SK-N-SH (cell line): ENCODE measurements around the gene SPANXD. TPM values are rescaled to one million over a fixed set of nuclear protein-coding genes. Genes with fewer than 3 reads are reported as not detected.
"Not testable (repeated sequence)": the region's sequence is repeated elsewhere in the genome, so short reads cannot be mapped to it uniquely, and the experiment has no call there.

ENCODE experiments used
- CTCF ChIA-PET: fragments of 300-600, 350-600 bp; formaldehyde crosslinking; extraction: SDS; loops from one replicate; lab custom pipeline; 2021; lab: Yijun Ruan, JAX
- POLR2A ChIA-PET: fragments of 350-600 bp; sonication (Branson Sonifier 250); formaldehyde crosslinking; extraction: SDS; loops from one replicate; lab custom pipeline; 2020; ENCODE audit warnings: antibody characterized with exemption, inconsistent platforms; lab: Yijun Ruan, JAX
- DNase-seq: peaks from one replicate; pipeline ENCODE4 v3.0.0; 2012
- H2AFZ ChIP-seq: fragments of 200-600 bp; sonication (generic); 2 replicates; pipeline ENCODE4 v1.8.1; 2016; ENCODE audit warnings: antibody characterized with exemption, mild to moderate bottlenecking, low read depth
- H3F3A ChIP-seq: fragments of 200-600 bp; sonication (generic); replicated peaks from 2 replicates; pipeline ENCODE3; 2016; ENCODE audit warnings: antibody characterized with exemption, mild to moderate bottlenecking; ENCODE audit not compliant: insufficient read depth
- H3K27ac ChIP-seq, 2 experiments: fragments of 200-500 bp in 1 of 2; fragments of 200-600 bp in 1 of 2; sonication (Bioruptor generic) in 1 of 2; sonication (generic), shearing (Covaris generic) in 1 of 2; 2 replicates each; pipeline versions ENCODE4 v1.5.1 to v1.6.1; 2014 to 2016; ENCODE audit warnings: low read depth in 2 of 2, inconsistent platforms in 1 of 2, low read length in 1 of 2, mild to moderate bottlenecking in 1 of 2, mixed read lengths in 1 of 2
- H3K27me3 ChIP-seq: fragments of 200-600 bp; sonication (generic), shearing (Covaris generic); 2 replicates; pipeline ENCODE4 v1.6.1; 2016; ENCODE audit warnings: mixed run types; ENCODE audit not compliant: insufficient read depth
- H3K36me3 ChIP-seq, 2 experiments: fragments of 200-500 bp in 1 of 2; fragments of 200-600 bp in 1 of 2; sonication (Bioruptor generic) in 1 of 2; sonication (generic) in 1 of 2; replicated peaks in 1 of 2; 2 replicates each; pipeline versions ENCODE3 to v1.5.1; 2014 to 2016; ENCODE audit warnings: low read length in 1 of 2, mild to moderate bottlenecking in 1 of 2; ENCODE audit not compliant: insufficient read depth in 2 of 2, control insufficient read depth in 1 of 2
- H3K4me1 ChIP-seq, 2 experiments: fragments of 200-500 bp in 1 of 2; fragments of 200-600 bp in 1 of 2; sonication (Bioruptor generic) in 1 of 2; sonication (generic), shearing (Covaris generic) in 1 of 2; 2 replicates each; pipeline versions ENCODE4 v1.5.1 to v1.6.1; 2014 to 2016; ENCODE audit warnings: low read depth in 1 of 2, low read length in 1 of 2, mixed run types in 1 of 2; ENCODE audit not compliant: insufficient read depth in 2 of 2, control insufficient read depth in 1 of 2
- H3K4me2 ChIP-seq: fragments of 200-600 bp; sonication (generic), shearing (Covaris generic); 2 replicates; pipeline ENCODE4 v1.6.1; 2017; ENCODE audit warnings: mixed run types
- H3K4me3 ChIP-seq, 2 experiments: fragments of 200-500 bp in 1 of 2; fragments of 200-600 bp in 1 of 2; sonication (Bioruptor generic) in 1 of 2; sonication (generic), shearing (Covaris generic) in 1 of 2; 2 replicates each; pipeline versions ENCODE4 v1.5.1 to v1.8.1; 2014 to 2016; ENCODE audit warnings: low read depth in 2 of 2, inconsistent platforms in 1 of 2, low read length in 1 of 2, mild to moderate bottlenecking in 1 of 2, mixed read lengths in 1 of 2, moderate library complexity in 1 of 2
- H3K79me2 ChIP-seq: fragments of 200-600 bp; sonication (generic); 2 replicates; pipeline ENCODE4 v1.8.1; 2017; ENCODE audit warnings: mild to moderate bottlenecking; ENCODE audit not compliant: insufficient read depth
- H3K9ac ChIP-seq: fragments of 200-600 bp; sonication (generic); 2 replicates; pipeline ENCODE4 v1.6.1; 2017; ENCODE audit warnings: mixed run types
- H3K9me2 ChIP-seq: fragments of 200-600 bp; sonication (generic); 2 replicates; pipeline ENCODE4 v1.6.1; 2017; ENCODE audit warnings: mixed run types
- H3K9me3 ChIP-seq: fragments of 200-600 bp; sonication (generic); 2 replicates; pipeline ENCODE4 v1.6.1; 2017; ENCODE audit warnings: mixed run types, mild to moderate bottlenecking, moderate library complexity
- H4K20me1 ChIP-seq: fragments of 200-600 bp; sonication (generic); 2 replicates; pipeline ENCODE4 v1.6.1; 2017; ENCODE audit warnings: mild to moderate bottlenecking, mixed run types; ENCODE audit not compliant: insufficient read depth
- ELF1 ChIP-seq: IDR thresholded peaks from 2 replicates; pipeline ENCODE4 v1.4.0; 2012
- EZH2phosphoT487 ChIP-seq: fragments of 200-600 bp; sonication (generic); IDR thresholded peaks from 2 replicates; pipeline ENCODE4 v1.6.1; 2017; ENCODE audit warnings: low read depth, mixed run types, mild to moderate bottlenecking, antibody characterized with exemption, moderate library complexity, borderline replicate concordance
- FOSL2 ChIP-seq: IDR thresholded peaks from 2 replicates; pipeline ENCODE4 v1.4.0; 2012; ENCODE audit warnings: low read depth, mild to moderate bottlenecking, moderate library complexity, borderline replicate concordance
- FOXJ3 ChIP-seq: sonication (generic); formaldehyde crosslinking; IDR thresholded peaks from 2 replicates; pipeline ENCODE4 v1.5.1; 2020; ENCODE audit warnings: mild to moderate bottlenecking, missing genetic modification reagents
- FOXM1 ChIP-seq: IDR thresholded peaks from 2 replicates; pipeline ENCODE4 v1.4.0; 2012; ENCODE audit warnings: low read depth, mild to moderate bottlenecking
- GABPA ChIP-seq: IDR thresholded peaks from 2 replicates; pipeline ENCODE4 v1.4.0; 2012; ENCODE audit warnings: low read depth, mild to moderate bottlenecking
- GATA2 ChIP-seq: sonication (generic); formaldehyde crosslinking; IDR thresholded peaks from 2 replicates; pipeline ENCODE4 v1.5.0; 2020; ENCODE audit warnings: mild to moderate bottlenecking, missing genetic modification reagents
- POLR2AphosphoS5 ChIP-seq: IDR thresholded peaks from 2 replicates; pipeline ENCODE4 v1.6.1; 2012; ENCODE audit warnings: low read depth, low read length
- RAD21 ChIP-seq: IDR thresholded peaks from 2 replicates; pipeline ENCODE4 v1.6.1; 2012; ENCODE audit warnings: mild to moderate bottlenecking, low read length
- RCOR1 ChIP-seq: fragments of 150-350 bp; IDR thresholded peaks from 2 replicates; pipeline ENCODE4 v1.6.1; 2017; ENCODE audit warnings: antibody characterized with exemption, low read length
- RFX5 ChIP-seq: IDR thresholded peaks from 2 replicates; pipeline ENCODE4 v1.6.1; 2012; ENCODE audit warnings: mild to moderate bottlenecking, improper control_type of control experiment, low read length
- SIN3A ChIP-seq: IDR thresholded peaks from 2 replicates; pipeline ENCODE4 v1.6.1; 2012; ENCODE audit warnings: low read depth, mild to moderate bottlenecking, low read length, moderate library complexity, borderline replicate concordance
- TAF1 ChIP-seq: IDR thresholded peaks from 2 replicates; pipeline ENCODE4 v1.6.1; 2012; ENCODE audit warnings: low read depth, mild to moderate bottlenecking, low read length, moderate library complexity, borderline replicate concordance
- YY1 ChIP-seq: IDR thresholded peaks from 2 replicates; pipeline ENCODE4 v1.4.0; 2012; ENCODE audit warnings: low read depth, mild to moderate bottlenecking
- WGBS: methylation state at CpG from one replicate; pipeline ENCODE4 v1.1.6; 2017; ENCODE audit warnings: low lambda C conversion rate; 5-methylcytosine and 5-hydroxymethylcytosine counted together
- polyA plus RNA-seq, 3 experiments: library from polyadenylated mRNA; depleted of rRNA; stranded (reverse); fragments of >200 nt; gene quantifications; 2 replicates each; pipeline ENCODE4 v1.2.3, GENCODE V29; 2012
- TF ChIP-seq, protein P1 (sequence below): fragments of 150-350 bp; IDR thresholded peaks from 2 replicates; pipeline ENCODE4 v1.6.1; 2017; ENCODE audit warnings: antibody characterized with exemption, low read length, low read depth, borderline replicate concordance
- TF ChIP-seq, protein P2 (sequence below): IDR thresholded peaks from 2 replicates; pipeline ENCODE4; 2012
- TF ChIP-seq, protein P3 (sequence below): IDR thresholded peaks from 2 replicates; pipeline ENCODE4 v1.6.1; 2012; ENCODE audit warnings: mild to moderate bottlenecking, low read depth, low read length, moderate library complexity

The SPANXD gene, protein sequence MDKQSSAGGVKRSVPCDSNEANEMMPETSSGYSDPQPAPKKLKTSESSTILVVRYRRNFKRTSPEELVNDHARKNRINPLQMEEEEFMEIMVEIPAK
- polyA plus RNA-seq (2012; rRNA removed) = 13.1 and 20.0 TPM in 2 replicates
- polyA plus RNA-seq (2012; cell fraction: cytosol; rRNA removed) = 20.7 and 26.0 TPM in 2 replicates
- polyA plus RNA-seq (2012; cell fraction: nucleus; rRNA removed) = 8.4 and 9.1 TPM in 2 replicates

DNA sequence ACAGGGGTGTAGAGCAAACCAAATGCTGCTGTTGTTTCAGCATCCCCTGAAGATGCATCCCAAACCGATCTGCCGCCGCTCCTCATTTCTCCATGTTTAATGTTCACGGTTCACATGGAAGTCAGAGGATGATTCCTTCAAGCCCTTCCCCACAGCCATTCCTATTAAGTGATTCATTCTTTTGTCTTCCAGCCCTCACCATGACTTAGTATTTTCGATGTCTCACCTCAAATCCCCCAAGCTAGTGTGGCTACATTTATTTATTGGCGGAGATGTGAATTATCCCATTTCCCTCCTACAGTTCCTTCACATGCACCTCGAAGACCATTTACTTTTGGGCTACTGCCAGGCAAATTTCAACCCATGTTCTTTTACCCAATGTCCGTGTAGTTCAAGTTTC is at the start of gene SPANXD:
TSS of gene SPANXD (minus strand) at position 101 of the 400 bp plus-strand sequence. CDS start 334 bp downstream, outside the sequence.
- H3K9ac ChIP-seq, H3K4me3 ChIP-seq, H3K36me3 ChIP-seq, H3K9me2 ChIP-seq, H3F3A ChIP-seq, H2AFZ ChIP-seq, H3K27me3 ChIP-seq, H3K4me1 ChIP-seq, H3K79me2 ChIP-seq, CTCF ChIA-PET, H4K20me1 ChIP-seq, H3K4me2 ChIP-seq, H3K27ac ChIP-seq, H3K9me3 ChIP-seq, DNase-seq, POLR2A ChIA-PET: not testable (repeated sequence)
- WGBS = no CpG with 5 or more reads among the region's 8 CpGs

DNA sequence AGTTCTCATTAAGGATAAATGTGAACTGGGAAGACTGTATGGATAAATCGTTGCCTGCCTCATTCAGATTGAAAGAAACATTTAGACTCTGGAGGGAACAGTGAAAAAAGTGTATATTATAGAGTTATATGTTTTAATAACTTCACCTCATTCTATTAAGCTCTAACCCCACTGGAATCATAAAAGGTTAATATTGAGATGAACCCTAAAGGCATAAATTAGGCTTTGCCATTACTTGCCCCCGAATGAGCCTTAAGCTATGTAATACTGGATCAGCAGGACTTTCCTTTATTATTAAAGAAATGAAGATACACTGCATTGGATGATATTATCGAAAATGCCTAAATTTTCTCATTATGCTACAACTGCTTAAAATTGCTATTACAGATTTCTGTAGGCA is 44.1 kb upstream of the SPANXD start:
- H3K9ac ChIP-seq = no peak overlapping the region
- no peak for DNase-seq
- no peak overlapping the region for H3K4me2 ChIP-seq
- TF ChIP-seq POLR2AphosphoS5 = no peak
- TF ChIP-seq SIN3A = no peak
- TF ChIP-seq YY1 = no peak
- TF ChIP-seq FOSL2 = no peak
- TF ChIP-seq ELF1 = no peak
- no peak for TF ChIP-seq RCOR1
- POLR2A ChIA-PET = no interaction called here
- H3K79me2 ChIP-seq = no peaks in the 10 kb centered on the region
- no peaks in the 10 kb centered on the region for H3K36me3 ChIP-seq
- H4K20me1 ChIP-seq = no peaks in the 10 kb centered on the region
- CTCF ChIA-PET = no interaction called here
- no peaks in the 10 kb centered on the region; the same call in 1 of the 2 replicates for H3K27me3 ChIP-seq
- no peaks in the 10 kb centered on the region for H3F3A ChIP-seq
- H2AFZ ChIP-seq = no peak overlapping the region
- H3K27ac ChIP-seq = no peak overlapping the region
- no peaks in the 10 kb centered on the region for H3K9me2 ChIP-seq
- no peaks in the 10 kb centered on the region for H3K9me3 ChIP-seq
- WGBS = 4% methylated on average over 3 of the region's 3 CpGs
- no peaks in the 10 kb centered on the region for H3K4me1 ChIP-seq
- H3K4me3 ChIP-seq = no peak overlapping the region

DNA sequence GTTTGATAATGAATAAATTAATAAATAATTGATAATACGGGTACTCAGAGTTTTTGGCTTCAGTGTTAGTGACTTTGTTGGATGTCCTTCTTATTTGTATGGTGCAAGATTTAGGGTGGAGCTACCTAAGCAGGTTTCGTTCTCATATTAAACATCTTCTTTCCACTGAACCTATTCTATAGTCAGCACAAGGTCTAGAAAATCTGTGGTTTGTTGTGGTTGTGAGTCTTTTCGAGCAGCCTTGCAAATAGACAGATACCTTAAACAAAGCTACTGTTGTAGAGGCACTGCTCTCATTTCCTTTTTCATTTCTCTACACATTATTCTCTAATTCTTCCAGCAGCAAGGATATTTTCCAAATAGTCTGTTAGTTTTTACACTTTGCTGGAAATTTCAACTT is 38.1 kb upstream of the SPANXD start:
- H2AFZ ChIP-seq = no peak overlapping the region
- no peak overlapping the region for H3K4me3 ChIP-seq
- H3K27ac ChIP-seq = no peak overlapping the region
- POLR2A ChIA-PET = no interaction called here
- no peaks in the 10 kb centered on the region for H4K20me1 ChIP-seq
- H3F3A ChIP-seq = no peaks in the 10 kb centered on the region
- no peak overlapping the region for H3K9ac ChIP-seq
- no peaks in the 10 kb centered on the region for H3K4me1 ChIP-seq
- no peaks in the 10 kb centered on the region for H3K9me2 ChIP-seq
- no peak for DNase-seq
- H3K27me3 ChIP-seq = no peaks in the 10 kb centered on the region; the same call in 1 of the 2 replicates
- CTCF ChIA-PET = no interaction called here
- H3K9me3 ChIP-seq = no peaks in the 10 kb centered on the region
- no peaks in the 10 kb centered on the region for H3K36me3 ChIP-seq
- 3% methylated on average over 3 of the region's 3 CpGs for WGBS
- no peak overlapping the region for H3K4me2 ChIP-seq
- H3K79me2 ChIP-seq = no peaks in the 10 kb centered on the region
- TF ChIP-seq FOXJ3 (CRISPR knock-in tag) (no peak), RCOR1 (no peak), GABPA (no peak), RFX5 (no peak), GATA2 (CRISPR knock-in tag) (no peak), RAD21 (no peak), FOXM1 (no peak), TAF1 (no peak), FOSL2 (no peak), EZH2phosphoT487 (no peak), YY1 (no peak)
- TF ChIP-seq, protein P1, sequence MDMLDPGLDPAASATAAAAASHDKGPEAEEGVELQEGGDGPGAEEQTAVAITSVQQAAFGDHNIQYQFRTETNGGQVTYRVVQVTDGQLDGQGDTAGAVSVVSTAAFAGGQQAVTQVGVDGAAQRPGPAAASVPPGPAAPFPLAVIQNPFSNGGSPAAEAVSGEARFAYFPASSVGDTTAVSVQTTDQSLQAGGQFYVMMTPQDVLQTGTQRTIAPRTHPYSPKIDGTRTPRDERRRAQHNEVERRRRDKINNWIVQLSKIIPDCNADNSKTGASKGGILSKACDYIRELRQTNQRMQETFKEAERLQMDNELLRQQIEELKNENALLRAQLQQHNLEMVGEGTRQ = no peak
- TF ChIP-seq, protein P2, sequence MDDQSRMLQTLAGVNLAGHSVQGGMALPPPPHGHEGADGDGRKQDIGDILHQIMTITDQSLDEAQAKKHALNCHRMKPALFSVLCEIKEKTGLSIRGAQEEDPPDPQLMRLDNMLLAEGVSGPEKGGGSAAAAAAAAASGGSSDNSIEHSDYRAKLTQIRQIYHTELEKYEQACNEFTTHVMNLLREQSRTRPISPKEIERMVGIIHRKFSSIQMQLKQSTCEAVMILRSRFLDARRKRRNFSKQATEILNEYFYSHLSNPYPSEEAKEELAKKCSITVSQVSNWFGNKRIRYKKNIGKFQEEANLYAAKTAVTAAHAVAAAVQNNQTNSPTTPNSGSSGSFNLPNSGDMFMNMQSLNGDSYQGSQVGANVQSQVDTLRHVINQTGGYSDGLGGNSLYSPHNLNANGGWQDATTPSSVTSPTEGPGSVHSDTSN = no peak
- TF ChIP-seq, protein P3, sequence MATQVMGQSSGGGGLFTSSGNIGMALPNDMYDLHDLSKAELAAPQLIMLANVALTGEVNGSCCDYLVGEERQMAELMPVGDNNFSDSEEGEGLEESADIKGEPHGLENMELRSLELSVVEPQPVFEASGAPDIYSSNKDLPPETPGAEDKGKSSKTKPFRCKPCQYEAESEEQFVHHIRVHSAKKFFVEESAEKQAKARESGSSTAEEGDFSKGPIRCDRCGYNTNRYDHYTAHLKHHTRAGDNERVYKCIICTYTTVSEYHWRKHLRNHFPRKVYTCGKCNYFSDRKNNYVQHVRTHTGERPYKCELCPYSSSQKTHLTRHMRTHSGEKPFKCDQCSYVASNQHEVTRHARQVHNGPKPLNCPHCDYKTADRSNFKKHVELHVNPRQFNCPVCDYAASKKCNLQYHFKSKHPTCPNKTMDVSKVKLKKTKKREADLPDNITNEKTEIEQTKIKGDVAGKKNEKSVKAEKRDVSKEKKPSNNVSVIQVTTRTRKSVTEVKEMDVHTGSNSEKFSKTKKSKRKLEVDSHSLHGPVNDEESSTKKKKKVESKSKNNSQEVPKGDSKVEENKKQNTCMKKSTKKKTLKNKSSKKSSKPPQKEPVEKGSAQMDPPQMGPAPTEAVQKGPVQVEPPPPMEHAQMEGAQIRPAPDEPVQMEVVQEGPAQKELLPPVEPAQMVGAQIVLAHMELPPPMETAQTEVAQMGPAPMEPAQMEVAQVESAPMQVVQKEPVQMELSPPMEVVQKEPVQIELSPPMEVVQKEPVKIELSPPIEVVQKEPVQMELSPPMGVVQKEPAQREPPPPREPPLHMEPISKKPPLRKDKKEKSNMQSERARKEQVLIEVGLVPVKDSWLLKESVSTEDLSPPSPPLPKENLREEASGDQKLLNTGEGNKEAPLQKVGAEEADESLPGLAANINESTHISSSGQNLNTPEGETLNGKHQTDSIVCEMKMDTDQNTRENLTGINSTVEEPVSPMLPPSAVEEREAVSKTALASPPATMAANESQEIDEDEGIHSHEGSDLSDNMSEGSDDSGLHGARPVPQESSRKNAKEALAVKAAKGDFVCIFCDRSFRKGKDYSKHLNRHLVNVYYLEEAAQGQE = no peak
